GM19467 (cell line): ENCODE results near the gene ATXN3.

Experiments used
- ATAC-seq: cut with Tn5 transposase; IDR thresholded peaks from one replicate; pipeline ENCODE4 v1.9.1; 2021; ENCODE audit warnings: mild to moderate bottlenecking, moderate library complexity; ENCODE audit not compliant: unreplicated experiment

ATXN3 gene

GRCh38 chr14:92106143-92106926 lies at the start of gene ATXN3:
Gene ATXN3, minus strand, starts transcription at chr14:92106582. Its CDS starts 30 bp downstream, at chr14:92106552.
- ATAC-seq: peak; percentile 86

GRCh38 chr14:92154283-92154942 lies 48.0 kb upstream of the ATXN3 start:
- ATAC-seq: no peak

GRCh38 chr14:92153581-92153980 lies 47.2 kb upstream of the ATXN3 start:
- ATAC-seq: no peak

- no peak for ATAC-seq
Measured at GRCh38 chr14:92144708-92145107, 38.3 kb upstream of the ATXN3 start.

GRCh38 chr14:92143962-92144361 lies 37.6 kb upstream of the ATXN3 start:
- ATAC-seq: no peak

- ATAC-seq: no peak
Measured at GRCh38 chr14:92143309-92143708, 36.9 kb upstream of the ATXN3 start.

DNA sequence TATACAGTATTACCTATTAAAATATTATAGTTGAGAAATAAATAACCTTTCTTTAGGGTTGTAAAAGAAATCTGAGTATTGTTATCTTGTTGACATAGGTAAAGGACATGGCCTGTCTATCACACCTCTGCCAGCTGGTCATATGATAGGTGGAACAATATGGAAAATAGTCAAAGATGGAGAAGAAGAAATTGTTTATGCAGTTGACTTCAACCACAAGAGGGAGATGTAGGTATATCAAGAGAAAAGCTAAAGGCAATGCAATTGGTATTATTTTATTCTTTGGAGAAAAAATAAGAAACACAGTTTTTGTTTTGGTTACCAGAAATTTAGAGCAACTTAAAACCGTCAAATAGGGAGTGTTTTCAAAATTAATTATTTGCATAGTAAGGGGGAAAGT lies 28.9 kb upstream of the ATXN3 start:
- ATAC-seq: no peak

- ATAC-seq: no peak
Measured at GRCh38 chr14:92134456-92134855, 28.1 kb upstream of the ATXN3 start.

- ATAC-seq: no peak
Measured at GRCh38 chr14:92122761-92123160, 16.4 kb upstream of the ATXN3 start.

GRCh38 chr14:92122351-92122677 lies 15.9 kb upstream of the ATXN3 start:
- ATAC-seq: no peak

DNA sequence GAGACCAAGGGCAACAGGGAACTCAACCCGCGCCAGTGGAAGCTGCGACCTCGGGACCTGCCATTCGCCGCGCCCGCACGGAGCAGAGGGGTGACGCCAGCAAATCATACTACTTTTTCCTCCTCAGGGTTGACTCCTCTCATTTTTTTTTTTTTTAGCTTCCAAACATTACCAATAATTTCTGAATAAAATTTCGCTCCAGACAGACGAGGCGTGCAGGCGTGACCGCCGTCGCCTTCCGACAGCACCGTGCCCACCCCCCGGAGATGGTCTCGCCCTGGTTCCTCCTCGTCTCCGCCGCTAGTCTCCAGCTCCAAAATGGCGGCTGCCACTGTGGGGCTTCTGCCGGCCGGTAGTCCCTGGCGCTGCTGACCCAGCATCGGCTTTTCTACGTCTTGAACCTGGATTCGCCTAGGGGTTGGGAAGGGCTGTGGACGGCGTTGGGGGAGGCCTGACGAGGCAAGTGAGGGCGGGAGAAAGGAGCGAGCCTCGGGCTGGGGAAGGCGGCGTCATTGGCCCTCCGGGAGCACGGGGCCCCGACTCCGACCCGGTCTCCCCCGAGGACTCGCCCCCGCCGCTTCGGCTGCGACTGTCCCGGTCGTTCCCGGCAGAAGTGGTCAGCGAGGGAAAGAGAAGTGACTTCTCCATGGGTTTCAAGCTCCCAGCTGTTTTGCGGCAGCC lies 15.4 kb upstream of the ATXN3 start, which contains the start of the genes CPSF2 and NDUFB1:
CPSF2 (plus strand) TSS at position 300 of the 681 bp plus-strand sequence. CDS start 9,016 bp downstream, outside the sequence.
NDUFB1 (minus strand) TSS at position 37 of the 681 bp plus-strand sequence. CDS start 4,069 bp downstream, outside the sequence.
- ATAC-seq: peak; percentile 75

DNA sequence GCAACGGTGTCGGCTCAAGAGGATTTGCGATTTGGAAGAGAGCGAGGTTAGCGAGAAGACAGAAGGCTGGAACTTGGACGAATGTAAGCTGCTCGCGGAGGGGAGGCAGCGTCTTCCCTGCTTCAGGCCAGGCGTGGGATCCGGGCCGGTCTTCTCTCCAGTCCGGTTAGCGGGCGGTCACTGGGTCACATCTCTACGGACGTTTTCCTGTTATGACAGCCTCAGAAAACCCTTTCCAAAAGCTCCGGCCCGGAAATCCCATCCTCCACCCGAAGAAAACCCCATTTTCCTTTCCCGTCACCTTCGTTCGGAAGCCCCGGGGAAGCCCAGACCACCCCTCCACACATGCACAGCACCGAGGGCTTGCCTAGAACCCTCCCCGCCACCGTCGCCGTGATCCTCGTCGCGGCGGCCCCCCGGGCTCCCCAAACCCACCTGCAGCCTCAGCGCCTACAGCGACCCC lies 14.9 kb upstream of the ATXN3 start:
- peak; percentile 12 for ATAC-seq

- no peak for ATAC-seq
Measured at GRCh38 chr14:92109490-92109889, 3.1 kb upstream of the ATXN3 start.

- ATAC-seq: no peak
Measured at GRCh38 chr14:92108345-92109254, 2.2 kb upstream of the ATXN3 start.

GRCh38 chr14:92105893-92106142 lies 564 bp downstream of the ATXN3 start:
- peak; percentile 19 for ATAC-seq

GRCh38 chr14:92105073-92105892 lies 1.1 kb downstream of the ATXN3 start:
- no peak for ATAC-seq

- no peak for ATAC-seq
Measured at GRCh38 chr14:92103363-92103989, 2.9 kb downstream of the ATXN3 start.

- no peak for ATAC-seq
Measured at GRCh38 chr14:92099802-92100201, 6.6 kb downstream of the ATXN3 start.

GRCh38 chr14:92093320-92093719 lies 13.1 kb downstream of the ATXN3 start:
- ATAC-seq: no peak
